ENCODE results near the gene PTEN.

The PTEN gene

GRCh38 chr10:87925570-87925969, 62.1 kb downstream of the PTEN start:
- DNase-seq, result peak; percentile 28

GRCh38 chr10:87927091-87927490, 63.7 kb downstream of the PTEN start:
- peak; percentile 65 for DNase-seq

GRCh38 chr10:87928996-87929395, 65.6 kb downstream of the PTEN start:
- no peak for DNase-seq

GRCh38 chr10:87930141-87930540, 66.7 kb downstream of the PTEN start:
- no peak for DNase-seq

- no peak for DNase-seq
Measured at GRCh38 chr10:87930934-87931835, 67.8 kb downstream of the PTEN start.

- DNase-seq, result peak; percentile 55
Measured at GRCh38 chr10:87931836-87932230, 68.4 kb downstream of the PTEN start.

- DNase-seq, result no peak
Measured at GRCh38 chr10:87935290-87936141, 72.1 kb downstream of the PTEN start.

GRCh38 chr10:87940210-87940609, 76.8 kb downstream of the PTEN start:
- DNase-seq, result no peak

- no peak for DNase-seq
Measured at GRCh38 chr10:87942884-87943527, 79.6 kb downstream of the PTEN start.

GRCh38 chr10:87945984-87946383, 82.6 kb downstream of the PTEN start:
- no peak for DNase-seq

- DNase-seq, result no peak
Measured at GRCh38 chr10:87952612-87953011, 89.2 kb downstream of the PTEN start.

- DNase-seq, result no peak
Measured at GRCh38 chr10:87956055-87956454, 92.6 kb downstream of the PTEN start.

- DNase-seq, result no peak
Measured at GRCh38 chr10:87957702-87958101, 94.3 kb downstream of the PTEN start.

GRCh38 chr10:87960230-87960629, 96.8 kb downstream of the PTEN start:
- peak; percentile 56 for DNase-seq

- DNase-seq, result peak; percentile 84
Measured at GRCh38 chr10:87961314-87961713, 97.9 kb downstream of the PTEN start.

- peak; percentile 75 for DNase-seq
Measured at GRCh38 chr10:87966459-87966858, 103.0 kb downstream of the PTEN start.

- DNase-seq, result peak; percentile 75
Measured at GRCh38 chr10:87973635-87974034, 110.2 kb downstream of the PTEN start.

- DNase-seq, result no peak
Measured at GRCh38 chr10:87974130-87974529, 110.7 kb downstream of the PTEN start.

GRCh38 chr10:87974769-87975168, 111.3 kb downstream of the PTEN start:
- no peak for DNase-seq

GRCh38 chr10:87976101-87976743, 112.8 kb downstream of the PTEN start:
- DNase-seq, result peak; percentile 30

GRCh38 chr10:87978166-87978565, 114.7 kb downstream of the PTEN start:
- no peak for DNase-seq

GRCh38 chr10:87979847-87980246, 116.4 kb downstream of the PTEN start:
- DNase-seq, result no peak

- no peak for DNase-seq
Measured at GRCh38 chr10:87983716-87984115, 120.3 kb downstream of the PTEN start.
